NCI-H748 (cell line): Measurements from ENCODE around the gene C5.
"Not testable (repeated sequence)": the region's sequence is repeated elsewhere in the genome, so short reads cannot be mapped to it uniquely, and the experiment has no call there.

ENCODE experiments used
- DNase-seq: peaks from one replicate; lab custom pipeline; 2025; ENCODE audit not compliant: unreplicated experiment; lab: John Stamatoyannopoulos, UW

Gene C5

GRCh38 chr9:121053544-121053943, 3.5 kb upstream of the C5 start:
- no peak for DNase-seq

- no peak for DNase-seq
Measured at GRCh38 chr9:121048618-121049017, 1.5 kb downstream of the C5 start.

GRCh38 chr9:121048175-121048574, 1.9 kb downstream of the C5 start:
- DNase-seq = no peak

- DNase-seq = no peak
Measured at GRCh38 chr9:121038804-121039203, 11.3 kb downstream of the C5 start.

- no peak for DNase-seq
Measured at GRCh38 chr9:121038362-121038761, 11.7 kb downstream of the C5 start.

- DNase-seq = not testable (repeated sequence)
Measured at GRCh38 chr9:121035717-121036116, 14.4 kb downstream of the C5 start.

GRCh38 chr9:121034529-121034928, 15.5 kb downstream of the C5 start:
- no peak for DNase-seq

GRCh38 chr9:121029469-121029868, 20.6 kb downstream of the C5 start:
- no peak for DNase-seq

- DNase-seq = not testable (repeated sequence)
Measured at GRCh38 chr9:121028285-121028684, 21.8 kb downstream of the C5 start.

- no peak for DNase-seq
Measured at GRCh38 chr9:121026768-121027167, 23.3 kb downstream of the C5 start.

- DNase-seq = no peak
Measured at GRCh38 chr9:121026260-121026691, 23.8 kb downstream of the C5 start.

GRCh38 chr9:121024237-121024636, 25.8 kb downstream of the C5 start:
- no peak for DNase-seq

- DNase-seq = no peak
Measured at GRCh38 chr9:121023064-121023463, 27.0 kb downstream of the C5 start.

- no peak for DNase-seq
Measured at GRCh38 chr9:121021301-121021700, 28.8 kb downstream of the C5 start.

GRCh38 chr9:121019273-121019672, 30.8 kb downstream of the C5 start:
- no peak for DNase-seq

GRCh38 chr9:121013911-121014310, 36.2 kb downstream of the C5 start:
- no peak for DNase-seq

GRCh38 chr9:121009650-121010049, 40.4 kb downstream of the C5 start:
- DNase-seq = no peak

GRCh38 chr9:120999317-120999716, 50.8 kb downstream of the C5 start:
- DNase-seq = no peak

- no peak for DNase-seq
Measured at GRCh38 chr9:120998111-120998510, 52.0 kb downstream of the C5 start.

- DNase-seq = no peak
Measured at GRCh38 chr9:120997502-120997901, 52.6 kb downstream of the C5 start.

- no peak for DNase-seq
Measured at GRCh38 chr9:120996409-120996808, 53.7 kb downstream of the C5 start.

GRCh38 chr9:120989065-120989464, 61.0 kb downstream of the C5 start:
- DNase-seq = no peak

GRCh38 chr9:120985819-120986222, 64.3 kb downstream of the C5 start:
- DNase-seq = peak; percentile 67
